Neural progenitor cell (in vitro differentiated cells): ENCODE data around the gene NR4A1. TPM values are rescaled to one million over a fixed set of nuclear protein-coding genes. Genes with fewer than 3 reads are reported as not detected.

Experiments
- DNase-seq: peaks from one replicate; pipeline ENCODE4 v3.0.0-alpha.2; 2016; ENCODE audit warnings: low spot score
- H2AFZ ChIP-seq: fragments of 200-600 bp; sonication (generic); replicated peaks from 2 replicates; pipeline ENCODE4 v1.6.1; 2016; ENCODE audit warnings: antibody characterized with exemption
- H3F3A ChIP-seq: fragments of 200-600 bp; sonication (generic); 2 replicates; pipeline ENCODE4 v1.6.1; 2016; ENCODE audit warnings: antibody characterized with exemption, low read depth
- H3K27ac ChIP-seq: fragments of 200-600 bp; sonication (generic); 2 replicates; pipeline ENCODE4 v1.5.1; 2016; ENCODE audit warnings: mild to moderate bottlenecking
- H3K27me3 ChIP-seq: fragments of 200-600 bp; sonication (generic); 2 replicates; pipeline ENCODE4 v1.6.1; 2016; ENCODE audit warnings: mild to moderate bottlenecking, moderate library complexity
- H3K36me3 ChIP-seq: fragments of 200-600 bp; sonication (generic); 2 replicates; pipeline ENCODE4 v1.5.1; 2016
- H3K4me1 ChIP-seq: fragments of 200-600 bp; sonication (generic); 2 replicates; pipeline ENCODE4 v1.6.1; 2016; ENCODE audit warnings: mixed run types
- H3K4me2 ChIP-seq: fragments of 200-600 bp; sonication (generic); 2 replicates; pipeline ENCODE4 v1.6.1; 2016
- H3K4me3 ChIP-seq: fragments of 200-600 bp; sonication (generic); 2 replicates; pipeline ENCODE4 v1.5.1; 2016
- H3K79me2 ChIP-seq: fragments of 200-600 bp; sonication (generic); 2 replicates; pipeline ENCODE4 v1.6.1; 2016; ENCODE audit warnings: low read depth
- H3K9ac ChIP-seq: fragments of 200-600 bp; sonication (generic); 2 replicates; pipeline ENCODE4 v1.6.1; 2016
- H3K9me3 ChIP-seq: fragments of 200-600 bp; sonication (generic); 2 replicates; pipeline ENCODE4 v1.5.1; 2016; ENCODE audit warnings: low read depth
- H4K20me1 ChIP-seq: fragments of 200-600 bp; sonication (generic); 2 replicates; pipeline ENCODE4 v1.6.1; 2016; ENCODE audit warnings: low read depth
- H3K27ac Mint-ChIP-seq: 3 replicates; pipeline ENCODE4 v1.8.0; 2021; ENCODE audit warnings: mixed read lengths
- H3K27me3 Mint-ChIP-seq: 2 replicates; pipeline ENCODE4 v1.8.0; 2022; ENCODE audit warnings: low read depth, mild to moderate bottlenecking, inconsistent platforms, moderate library complexity, mixed read lengths; ENCODE audit not compliant: insufficient read depth
- H3K36me3 Mint-ChIP-seq: 3 replicates; pipeline ENCODE4 v1.8.0; 2021; ENCODE audit warnings: mixed read lengths
- H3K4me1 Mint-ChIP-seq: 3 replicates; pipeline ENCODE4 v1.8.0; 2021; ENCODE audit warnings: mixed read lengths
- H3K4me3 Mint-ChIP-seq: 3 replicates; pipeline ENCODE4 v1.8.0; 2021; ENCODE audit warnings: mild to moderate bottlenecking, moderate library complexity, mixed read lengths
- H3K9me3 Mint-ChIP-seq: 3 replicates; pipeline ENCODE4 v1.8.0; 2020; ENCODE audit warnings: mixed read lengths
- CTCF ChIP-seq: fragments of 200-600 bp; sonication (generic); IDR thresholded peaks from 2 replicates; pipeline ENCODE4 v1.5.1; 2017; ENCODE audit warnings: antibody characterized with exemption, mild to moderate bottlenecking
- EZH2 ChIP-seq: fragments of 200-600 bp; sonication (generic); IDR thresholded peaks from 2 replicates; pipeline ENCODE4 v1.6.1; 2017; ENCODE audit warnings: antibody characterized with exemption, mild to moderate bottlenecking, moderate library complexity
- EZH2phosphoT487 ChIP-seq: fragments of 200-600 bp; sonication (generic); IDR thresholded peaks from 2 replicates; pipeline ENCODE4 v1.6.1; 2017; ENCODE audit warnings: antibody characterized with exemption
- total RNA-seq: library from RNA; depleted of rRNA; stranded (reverse); fragments of >200 nt; gene quantifications from 2 replicates; pipeline ENCODE4 v1.2.3, GENCODE V29; 2015; ENCODE audit warnings: low replicate concordance

The NR4A1 gene
- total RNA-seq, 1 donor from 2014 or later, result 8.2 TPM

DNA sequence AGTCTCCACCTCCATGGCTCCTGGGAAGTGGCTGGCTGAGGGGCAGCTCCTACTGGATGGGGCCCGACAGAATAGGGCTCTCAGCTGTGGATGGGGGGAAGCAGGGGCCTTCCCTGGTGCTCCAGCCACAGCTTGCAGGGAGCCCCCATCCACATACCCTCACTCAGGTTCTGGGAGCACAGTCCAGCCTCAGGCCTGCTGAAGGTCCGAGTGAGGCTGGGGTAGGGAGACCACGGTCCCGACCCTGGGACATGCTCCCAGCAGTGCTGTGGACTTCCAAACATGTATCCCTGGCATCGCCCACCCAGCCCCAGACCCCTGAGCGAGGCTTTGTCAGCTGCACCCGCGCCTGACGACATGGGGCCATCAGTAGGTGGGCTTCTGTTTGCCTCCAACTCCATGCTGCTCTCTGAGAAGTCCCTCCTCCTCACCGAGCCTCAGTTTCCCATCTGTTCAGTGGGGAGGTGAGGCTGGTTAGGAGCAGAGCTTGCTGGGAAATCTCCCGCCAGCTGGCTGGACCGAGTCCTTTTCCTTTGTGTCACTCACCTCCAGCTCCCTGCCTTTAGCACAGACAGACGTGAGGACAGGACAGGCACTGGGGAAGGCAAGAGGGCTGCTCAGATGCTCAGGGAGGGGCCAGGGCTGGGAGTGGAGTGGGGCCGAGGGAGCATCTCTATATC lies 9.4 kb downstream of the NR4A1 start:
- H3K4me1 ChIP-seq, result peaks cover 9% of the 10 kb centered on the region

DNA sequence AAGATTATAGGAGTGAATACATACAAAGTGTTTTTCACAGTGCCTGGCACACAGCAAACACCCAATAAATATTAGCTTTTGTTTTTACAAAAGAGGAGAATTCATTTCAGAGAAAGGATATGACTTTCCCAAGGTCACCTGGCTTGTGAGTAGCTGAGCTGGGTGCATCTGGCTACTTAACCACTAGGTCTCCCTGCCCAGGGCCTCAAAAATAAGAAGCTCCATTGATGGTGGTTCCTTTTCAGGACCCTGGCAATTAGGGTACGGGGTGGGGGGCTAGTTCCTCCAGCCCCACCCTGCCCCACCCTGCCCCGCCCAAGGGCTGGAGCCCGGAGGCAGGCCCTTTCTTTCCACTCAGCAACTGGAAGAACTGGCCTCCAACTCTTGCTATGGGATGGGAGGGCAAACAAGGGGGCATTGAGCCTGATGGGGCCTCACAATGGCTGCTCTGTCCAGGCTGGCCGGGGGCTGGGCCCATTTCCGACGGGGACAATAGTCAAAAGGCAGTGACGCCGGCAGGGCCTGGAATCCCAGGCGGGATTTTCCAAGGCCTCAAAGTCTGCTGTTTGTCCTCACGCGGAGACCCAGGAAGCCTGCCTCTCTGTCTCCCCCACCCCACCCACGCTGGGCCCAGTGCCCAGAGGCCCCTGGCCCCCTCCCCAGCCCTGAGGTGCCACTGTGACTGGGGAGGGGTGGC lies 10.4 kb downstream of the NR4A1 start:
- H3K27ac ChIP-seq, result no peak overlapping the region
- Mint-ChIP-seq H3K27me3 (peaks cover 2% of the 10 kb centered on the region), H3K27ac (no peak overlapping the region), H3K36me3 (no peaks in the 10 kb centered on the region), H3K9me3 (no peaks in the 10 kb centered on the region), H3K4me1 (peaks cover 7% of the 10 kb centered on the region), H3K4me3 (no peak overlapping the region)
- peak; percentile 65 for DNase-seq
- no peak overlapping the region for H3K4me3 ChIP-seq
- H3K4me1 ChIP-seq, result peaks cover 9% of the 10 kb centered on the region
- peak overlapping the region; percentile 22 for H3K9ac ChIP-seq
- no peaks in the 10 kb centered on the region for H3K79me2 ChIP-seq
- H3F3A ChIP-seq, result no peaks in the 10 kb centered on the region
- peaks cover 12% of the 10 kb centered on the region for H3K27me3 ChIP-seq
- peak overlapping the region; percentile 95 for H2AFZ ChIP-seq
- peak overlapping the region; percentile 42 for H3K4me2 ChIP-seq
- TF ChIP-seq CTCF (no peak), EZH2phosphoT487 (no peak), EZH2 (no peak)
- no peaks in the 10 kb centered on the region for H3K36me3 ChIP-seq
- no peaks in the 10 kb centered on the region for H3K9me3 ChIP-seq
- H4K20me1 ChIP-seq, result no peaks in the 10 kb centered on the region

More for the DNA sequence above, 9.4 kb downstream of the NR4A1 start:
- no peak overlapping the region for H3K27ac ChIP-seq
- no peaks in the 10 kb centered on the region for H3K27me3 Mint-ChIP-seq
- H3K9ac ChIP-seq, result no peak overlapping the region
- H3K36me3 ChIP-seq, result no peaks in the 10 kb centered on the region
- TF ChIP-seq CTCF, result no peak
- TF ChIP-seq EZH2, result no peak
- no peak for TF ChIP-seq EZH2phosphoT487
- no peaks in the 10 kb centered on the region for H4K20me1 ChIP-seq
- no peaks in the 10 kb centered on the region for H3K9me3 ChIP-seq
- no peak for DNase-seq
- no peak overlapping the region for H3K4me3 Mint-ChIP-seq
- H3K4me2 ChIP-seq, result no peak overlapping the region
- no peaks in the 10 kb centered on the region for H3F3A ChIP-seq
- no peak overlapping the region for H2AFZ ChIP-seq
- H3K27ac Mint-ChIP-seq, result no peak overlapping the region
- peaks cover 2% of the 10 kb centered on the region for H3K27me3 ChIP-seq
- peaks cover 7% of the 10 kb centered on the region for H3K4me1 Mint-ChIP-seq
- H3K4me3 ChIP-seq, result no peak overlapping the region
- H3K79me2 ChIP-seq, result no peaks in the 10 kb centered on the region
- peaks cover 3% of the 10 kb centered on the region for H3K36me3 Mint-ChIP-seq
- H3K9me3 Mint-ChIP-seq, result no peaks in the 10 kb centered on the region

DNA sequence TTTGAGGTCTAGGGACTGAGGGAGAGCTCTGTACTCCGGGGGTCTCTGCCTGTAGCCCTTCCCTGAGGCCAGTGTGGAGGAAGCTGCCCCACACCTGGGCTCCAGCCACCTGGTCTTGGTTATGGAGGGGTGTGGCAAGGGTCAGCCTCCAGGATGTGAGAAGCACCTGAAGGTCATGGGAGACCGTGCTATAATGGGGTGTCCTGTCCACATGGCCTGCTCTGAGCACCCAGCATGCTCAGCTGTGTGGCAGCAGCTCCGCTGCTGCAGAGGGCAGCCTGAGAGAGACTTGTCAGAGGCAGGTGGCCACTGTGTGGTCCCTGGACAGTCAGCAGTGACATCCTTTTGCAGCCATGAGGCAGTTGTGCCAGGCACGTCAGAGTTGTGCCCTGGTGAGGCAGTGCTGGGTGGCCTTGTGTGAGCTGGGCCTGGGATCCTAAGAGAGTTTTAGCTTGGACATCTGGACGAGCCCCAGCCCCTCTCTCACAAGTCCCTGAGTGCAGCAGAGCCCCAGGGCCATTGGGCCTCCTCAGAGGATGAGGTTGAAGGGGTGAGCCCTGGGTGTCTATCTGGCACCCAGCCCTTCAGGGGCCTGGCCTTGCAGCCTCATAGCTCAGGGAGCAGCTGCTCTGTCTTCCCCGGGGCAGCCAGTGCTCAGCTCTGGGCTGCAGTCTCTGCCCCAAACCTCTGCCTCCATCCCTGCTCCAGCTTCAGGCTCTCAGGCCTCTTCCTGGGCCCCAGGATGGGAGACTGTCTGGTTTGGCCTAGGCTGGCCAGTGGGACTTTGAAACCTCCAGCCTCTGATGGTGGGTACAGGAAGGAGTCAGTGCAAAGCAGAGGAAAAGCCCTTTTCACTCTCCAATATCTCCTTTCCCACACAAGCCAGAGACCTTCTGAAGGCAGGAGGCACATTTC lies 11.2 kb downstream of the NR4A1 start:
- Histone ChIP-seq H3K4me2 (no peak overlapping the region), H4K20me1 (no peaks in the 10 kb centered on the region), H3K4me3 (no peak overlapping the region), H3K79me2 (no peaks in the 10 kb centered on the region), H3K4me1 (peaks cover 9% of the 10 kb centered on the region), H2AFZ (peak overlapping the region; percentile 95), H3K9me3 (no peaks in the 10 kb centered on the region), H3K9ac (peak overlapping the region; percentile 22), H3K27ac (no peak overlapping the region), H3K36me3 (no peaks in the 10 kb centered on the region), H3F3A (no peaks in the 10 kb centered on the region), H3K27me3 (peaks cover 18% of the 10 kb centered on the region)
- no peaks in the 10 kb centered on the region for H3K36me3 Mint-ChIP-seq
- no peaks in the 10 kb centered on the region for H3K9me3 Mint-ChIP-seq
- H3K4me3 Mint-ChIP-seq, result no peak overlapping the region
- no peak overlapping the region for H3K27ac Mint-ChIP-seq
- no peak for DNase-seq
- TF ChIP-seq CTCF (no peak), EZH2 (no peak), EZH2phosphoT487 (no peak)
- peaks cover 7% of the 10 kb centered on the region for H3K4me1 Mint-ChIP-seq
- H3K27me3 Mint-ChIP-seq, result peaks cover 2% of the 10 kb centered on the region
